GM12878 (cell line): ENCODE data around the gene KLHDC9. TPM values are rescaled to one million over a fixed set of nuclear protein-coding genes. Genes with fewer than 3 reads are reported as not detected.
A peak's percentile ranks its signal among the peaks of the same experiment; 100 is the strongest.

ENCODE experiments used
- ATF7 ChIP-seq: fragments of 450-650 bp; IDR thresholded peaks from 2 replicates; pipeline ENCODE4 v1.6.1; 2016; ENCODE audit warnings: low read depth, mild to moderate bottlenecking
- BACH1 ChIP-seq: fragments of 450-650 bp; IDR thresholded peaks from 2 replicates; pipeline ENCODE4 v1.6.1; 2017; ENCODE audit warnings: mild to moderate bottlenecking, borderline replicate concordance
- GATAD2B ChIP-seq: fragments of 450-650 bp; conservative IDR thresholded peaks from 2 replicates; pipeline ENCODE4 v1.6.1; 2017; ENCODE audit warnings: low read depth, mild to moderate bottlenecking, moderate library complexity
- KDM1A ChIP-seq: fragments of 200-600 bp; sonication (generic); IDR thresholded peaks from 2 replicates; pipeline ENCODE4 v1.6.1; 2016; ENCODE audit warnings: borderline replicate concordance
- KLF5 ChIP-seq: fragments of 450-650 bp; IDR thresholded peaks from 2 replicates; pipeline ENCODE4 v1.6.1; 2014; ENCODE audit warnings: mild to moderate bottlenecking; ENCODE audit not compliant: partially characterized antibody
- MXI1 ChIP-seq: fragments of 150-350 bp; IDR thresholded peaks from 2 replicates; pipeline ENCODE4 v1.6.1; 2011; ENCODE audit warnings: low read depth, mild to moderate bottlenecking, inconsistent platforms, low read length, improper control_type of control experiment
- NBN ChIP-seq: fragments of 450-650 bp; IDR thresholded peaks from 2 replicates; pipeline ENCODE4 v1.6.1; 2016
- PAX5 ChIP-seq: IDR thresholded peaks from 2 replicates; pipeline ENCODE4 v1.6.1; 2011; ENCODE audit warnings: low read depth, low read length, borderline replicate concordance
- POLR2AphosphoS2 ChIP-seq: IDR thresholded peaks from 2 replicates; pipeline ENCODE4 v1.6.1; 2011; ENCODE audit warnings: low read depth, mild to moderate bottlenecking, low read length, improper control_type of control experiment, moderate library complexity
- RAD51 ChIP-seq: fragments of 450-650 bp; IDR thresholded peaks from 2 replicates; pipeline ENCODE4 v1.6.1; 2016; ENCODE audit warnings: moderate library complexity, mild to moderate bottlenecking, inconsistent platforms
- RCOR1 ChIP-seq: conservative IDR thresholded peaks from 2 replicates; pipeline ENCODE4 v1.6.1; 2012; ENCODE audit warnings: low read depth, low read length, improper control_type of control experiment
- RUNX3 ChIP-seq: IDR thresholded peaks from 2 replicates; pipeline ENCODE4 v1.6.1; 2012; ENCODE audit warnings: low read length, inconsistent platforms
- SIX5 ChIP-seq: IDR thresholded peaks from 2 replicates; pipeline ENCODE4 v1.6.1; 2011; ENCODE audit warnings: mild to moderate bottlenecking, low read depth, low read length, moderate library complexity; ENCODE audit not compliant: severe bottlenecking
- SUPT20H ChIP-seq: IDR thresholded peaks from 2 replicates; pipeline ENCODE4 v1.6.1; 2011; ENCODE audit warnings: low read depth, mild to moderate bottlenecking, low read length, moderate library complexity, borderline replicate concordance; ENCODE audit not compliant: control insufficient read depth
- TARDBP ChIP-seq: IDR thresholded peaks from 2 replicates; pipeline ENCODE4 v1.6.1; 2016; ENCODE audit warnings: borderline replicate concordance
- WRNIP1 ChIP-seq: IDR thresholded peaks from 2 replicates; pipeline ENCODE4 v1.6.1; 2011; ENCODE audit warnings: low read depth, low read length, improper control_type of control experiment, borderline replicate concordance
- ZNF274 ChIP-seq: IDR thresholded peaks from one replicate; pipeline ENCODE4 v1.8.0; 2011; ENCODE audit not compliant: insufficient read length, insufficient read depth
- ZNF622 ChIP-seq: fragments of 450-650 bp; IDR thresholded peaks from 2 replicates; pipeline ENCODE4 v1.6.1; 2017; ENCODE audit warnings: mild to moderate bottlenecking, inconsistent platforms
- polyA plus RNA-seq, 11 experiments: library from polyadenylated mRNA; depleted of rRNA in 4 of 11; unstranded in 6 of 11; stranded (reverse) in 5 of 11; fragments of >200 nt; fragmentation: Nextera tagmentation in 4 of 11; fragmentation: Illumina TruSeq in 1 of 11; extraction: Ambion mirVana in 4 of 11; extraction: Trizol in 1 of 11; gene quantifications; 1 replicate in 1 of 11; 2 replicates in 10 of 11; pipeline versions ENCODE4 v1.2.1 to v1.2.3, GENCODE V29; 2011 to 2016; ENCODE audit warnings: inconsistent platforms in 2 of 11, missing spikeins in 2 of 11, low read depth in 1 of 11
- total RNA-seq, 4 experiments: library from RNA; depleted of rRNA in 3 of 4; stranded (reverse); fragments of >200 nt in 3 of 4; fragmentation: Illumina TruSeq in 1 of 4; extraction: Trizol in 1 of 4; gene quantifications; 2 replicates each; pipeline versions ENCODE4 v1.2.1 to v1.2.3, GENCODE V29; 2013 to 2021
- TF ChIP-seq, protein P1 (sequence below): fragments of 450-650 bp; formaldehyde crosslinking; IDR thresholded peaks from 2 replicates; pipeline ENCODE4 v1.4.0; 2020; ENCODE audit warnings: mild to moderate bottlenecking, moderate library complexity
- TF ChIP-seq, protein P2 (sequence below): IDR thresholded peaks from 2 replicates; pipeline ENCODE4 v1.6.1; 2012; ENCODE audit warnings: low read depth, low read length, improper control_type of control experiment
- TF ChIP-seq, protein P3 (sequence below): IDR thresholded peaks from 2 replicates; pipeline ENCODE4 v1.6.1; 2011; ENCODE audit warnings: borderline replicate concordance, low read depth, mild to moderate bottlenecking, moderate library complexity, mixed read lengths, low read length; ENCODE audit not compliant: insufficient read depth; ENCODE audit errors: extremely low read length
- TF ChIP-seq, protein P4 (sequence below): IDR thresholded peaks from 2 replicates; pipeline ENCODE4 v1.6.1; 2011; ENCODE audit warnings: low read depth, low read length, improper control_type of control experiment, borderline replicate concordance
- TF ChIP-seq, protein P5 (sequence below): IDR thresholded peaks from 2 replicates; pipeline ENCODE4 v1.6.1; 2011; ENCODE audit warnings: mild to moderate bottlenecking, low read depth, low read length, moderate library complexity; ENCODE audit not compliant: insufficient replicate concordance

The KLHDC9 gene
- total and polyA plus RNA-seq, 10 of the 15 experiments (the other 5 are each of a cell fraction or from before 2014, with no cell fraction given) = 0.66 to 4.9 (median 2.6) TPM

DNA sequence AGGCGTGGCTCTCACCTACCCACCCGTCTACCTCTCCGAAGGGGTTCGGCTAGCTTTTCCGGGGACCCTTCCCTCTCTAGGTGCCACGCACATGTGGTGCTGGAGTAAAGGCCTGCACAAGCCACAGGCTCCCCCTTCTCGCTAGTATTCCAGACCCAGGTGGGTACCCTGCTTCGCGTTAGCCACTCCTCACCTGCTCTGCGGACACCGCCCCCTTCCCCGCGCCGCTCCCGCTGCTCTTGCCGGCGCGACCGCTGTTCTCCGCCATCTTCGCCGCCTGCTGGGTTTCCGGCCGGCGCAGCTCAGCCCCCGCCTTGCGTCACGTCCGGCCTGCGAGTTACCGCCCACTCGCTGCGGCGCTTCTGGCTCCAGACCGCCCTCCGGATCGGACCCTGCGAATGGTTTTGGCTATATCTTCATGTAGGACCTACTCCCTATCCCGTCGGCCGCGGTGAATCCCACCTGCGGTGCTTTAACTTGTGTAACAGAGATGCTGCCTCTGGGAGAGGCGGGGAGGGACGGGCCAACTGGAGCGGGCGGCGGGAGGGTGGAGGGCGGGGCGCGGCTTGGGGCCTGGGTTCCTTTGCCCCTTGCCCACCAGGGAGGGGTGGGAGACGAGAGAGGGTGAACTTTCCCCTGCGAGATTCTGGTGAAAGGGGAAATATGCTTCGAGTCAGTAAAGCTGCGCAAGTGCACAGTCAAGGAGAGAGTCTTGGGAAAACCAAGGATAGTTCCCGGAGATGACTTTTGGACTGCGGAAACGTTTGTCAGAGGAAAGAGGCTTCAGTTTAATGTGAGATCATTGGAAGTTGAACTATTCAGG, 19.8 kb downstream of the KLHDC9 start, which contains the start of the genes NIT1 and PFDN2 (continued):
- TF ChIP-seq, protein P1, sequence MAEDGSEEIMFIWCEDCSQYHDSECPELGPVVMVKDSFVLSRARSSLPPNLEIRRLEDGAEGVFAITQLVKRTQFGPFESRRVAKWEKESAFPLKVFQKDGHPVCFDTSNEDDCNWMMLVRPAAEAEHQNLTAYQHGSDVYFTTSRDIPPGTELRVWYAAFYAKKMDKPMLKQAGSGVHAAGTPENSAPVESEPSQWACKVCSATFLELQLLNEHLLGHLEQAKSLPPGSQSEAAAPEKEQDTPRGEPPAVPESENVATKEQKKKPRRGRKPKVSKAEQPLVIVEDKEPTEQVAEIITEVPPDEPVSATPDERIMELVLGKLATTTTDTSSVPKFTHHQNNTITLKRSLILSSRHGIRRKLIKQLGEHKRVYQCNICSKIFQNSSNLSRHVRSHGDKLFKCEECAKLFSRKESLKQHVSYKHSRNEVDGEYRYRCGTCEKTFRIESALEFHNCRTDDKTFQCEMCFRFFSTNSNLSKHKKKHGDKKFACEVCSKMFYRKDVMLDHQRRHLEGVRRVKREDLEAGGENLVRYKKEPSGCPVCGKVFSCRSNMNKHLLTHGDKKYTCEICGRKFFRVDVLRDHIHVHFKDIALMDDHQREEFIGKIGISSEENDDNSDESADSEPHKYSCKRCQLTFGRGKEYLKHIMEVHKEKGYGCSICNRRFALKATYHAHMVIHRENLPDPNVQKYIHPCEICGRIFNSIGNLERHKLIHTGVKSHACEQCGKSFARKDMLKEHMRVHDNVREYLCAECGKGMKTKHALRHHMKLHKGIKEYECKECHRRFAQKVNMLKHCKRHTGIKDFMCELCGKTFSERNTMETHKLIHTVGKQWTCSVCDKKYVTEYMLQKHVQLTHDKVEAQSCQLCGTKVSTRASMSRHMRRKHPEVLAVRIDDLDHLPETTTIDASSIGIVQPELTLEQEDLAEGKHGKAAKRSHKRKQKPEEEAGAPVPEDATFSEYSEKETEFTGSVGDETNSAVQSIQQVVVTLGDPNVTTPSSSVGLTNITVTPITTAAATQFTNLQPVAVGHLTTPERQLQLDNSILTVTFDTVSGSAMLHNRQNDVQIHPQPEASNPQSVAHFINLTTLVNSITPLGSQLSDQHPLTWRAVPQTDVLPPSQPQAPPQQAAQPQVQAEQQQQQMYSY = no peak
- no peak for TF ChIP-seq ZNF622
- TF ChIP-seq WRNIP1 = no peak
- no peak for TF ChIP-seq KLF5
- TF ChIP-seq GATAD2B = peak; percentile 79
- TF ChIP-seq, protein P2, sequence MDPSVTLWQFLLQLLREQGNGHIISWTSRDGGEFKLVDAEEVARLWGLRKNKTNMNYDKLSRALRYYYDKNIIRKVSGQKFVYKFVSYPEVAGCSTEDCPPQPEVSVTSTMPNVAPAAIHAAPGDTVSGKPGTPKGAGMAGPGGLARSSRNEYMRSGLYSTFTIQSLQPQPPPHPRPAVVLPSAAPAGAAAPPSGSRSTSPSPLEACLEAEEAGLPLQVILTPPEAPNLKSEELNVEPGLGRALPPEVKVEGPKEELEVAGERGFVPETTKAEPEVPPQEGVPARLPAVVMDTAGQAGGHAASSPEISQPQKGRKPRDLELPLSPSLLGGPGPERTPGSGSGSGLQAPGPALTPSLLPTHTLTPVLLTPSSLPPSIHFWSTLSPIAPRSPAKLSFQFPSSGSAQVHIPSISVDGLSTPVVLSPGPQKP = no peak; the same call in 1 of the 2 replicates
- TF ChIP-seq, protein P3, sequence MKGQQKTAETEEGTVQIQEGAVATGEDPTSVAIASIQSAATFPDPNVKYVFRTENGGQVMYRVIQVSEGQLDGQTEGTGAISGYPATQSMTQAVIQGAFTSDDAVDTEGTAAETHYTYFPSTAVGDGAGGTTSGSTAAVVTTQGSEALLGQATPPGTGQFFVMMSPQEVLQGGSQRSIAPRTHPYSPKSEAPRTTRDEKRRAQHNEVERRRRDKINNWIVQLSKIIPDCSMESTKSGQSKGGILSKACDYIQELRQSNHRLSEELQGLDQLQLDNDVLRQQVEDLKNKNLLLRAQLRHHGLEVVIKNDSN = no peak
- TF ChIP-seq RCOR1 = no peak
- no peak for TF ChIP-seq SUPT20H
- peak; percentile 24 for TF ChIP-seq RUNX3
- no peak for TF ChIP-seq RAD51
- TF ChIP-seq ZNF274 = no peak
- peak; percentile 81; the same call in 1 of the 2 replicates for TF ChIP-seq MXI1
- no peak for TF ChIP-seq PAX5
- TF ChIP-seq ATF7 = no peak
- TF ChIP-seq KDM1A = no peak
- peak; percentile 79; the same call in 1 of the 2 replicates for TF ChIP-seq POLR2AphosphoS2
- TF ChIP-seq SIX5 = peak; percentile 22
- peak; percentile 59; the same call in 1 of the 2 replicates for TF ChIP-seq BACH1
- TF ChIP-seq, protein P4, sequence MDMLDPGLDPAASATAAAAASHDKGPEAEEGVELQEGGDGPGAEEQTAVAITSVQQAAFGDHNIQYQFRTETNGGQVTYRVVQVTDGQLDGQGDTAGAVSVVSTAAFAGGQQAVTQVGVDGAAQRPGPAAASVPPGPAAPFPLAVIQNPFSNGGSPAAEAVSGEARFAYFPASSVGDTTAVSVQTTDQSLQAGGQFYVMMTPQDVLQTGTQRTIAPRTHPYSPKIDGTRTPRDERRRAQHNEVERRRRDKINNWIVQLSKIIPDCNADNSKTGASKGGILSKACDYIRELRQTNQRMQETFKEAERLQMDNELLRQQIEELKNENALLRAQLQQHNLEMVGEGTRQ = no peak
- TF ChIP-seq, protein P5, sequence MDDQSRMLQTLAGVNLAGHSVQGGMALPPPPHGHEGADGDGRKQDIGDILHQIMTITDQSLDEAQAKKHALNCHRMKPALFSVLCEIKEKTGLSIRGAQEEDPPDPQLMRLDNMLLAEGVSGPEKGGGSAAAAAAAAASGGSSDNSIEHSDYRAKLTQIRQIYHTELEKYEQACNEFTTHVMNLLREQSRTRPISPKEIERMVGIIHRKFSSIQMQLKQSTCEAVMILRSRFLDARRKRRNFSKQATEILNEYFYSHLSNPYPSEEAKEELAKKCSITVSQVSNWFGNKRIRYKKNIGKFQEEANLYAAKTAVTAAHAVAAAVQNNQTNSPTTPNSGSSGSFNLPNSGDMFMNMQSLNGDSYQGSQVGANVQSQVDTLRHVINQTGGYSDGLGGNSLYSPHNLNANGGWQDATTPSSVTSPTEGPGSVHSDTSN = no peak
- peak; percentile 75 for TF ChIP-seq NBN
- TF ChIP-seq TARDBP = no peak
